Neural crest cell (in vitro differentiated cells): ENCODE results near the gene AOX1. TPM values are rescaled to one million over a fixed set of nuclear protein-coding genes. Genes with fewer than 3 reads are reported as not detected.

Experiments used
- DNase-seq: peaks from one replicate; pipeline ENCODE4 v3.0.0; 2021; ENCODE audit warnings: low read depth, mixed read lengths, low spot score
- H3K27ac Mint-ChIP-seq: one replicate; pipeline ENCODE4 v1.8.0; 2021; ENCODE audit warnings: mild to moderate bottlenecking, mixed read lengths; ENCODE audit not compliant: unreplicated experiment
- H3K27me3 Mint-ChIP-seq: 2 replicates; pipeline ENCODE4 v1.8.0; 2021; ENCODE audit warnings: low read depth, mild to moderate bottlenecking, mixed read lengths
- H3K36me3 Mint-ChIP-seq: 2 replicates; pipeline ENCODE4 v1.8.0; 2021; ENCODE audit warnings: low read depth, mild to moderate bottlenecking, mixed read lengths
- H3K4me1 Mint-ChIP-seq: 2 replicates; pipeline ENCODE4 v1.8.0; 2021; ENCODE audit warnings: mixed read lengths
- H3K4me3 Mint-ChIP-seq: one replicate; pipeline ENCODE4 v1.8.0; 2021; ENCODE audit warnings: mild to moderate bottlenecking, mixed read lengths
- H3K9me3 Mint-ChIP-seq: 2 replicates; pipeline ENCODE4 v1.8.0; 2021; ENCODE audit warnings: mixed read lengths
- CTCF ChIP-seq: fragments of 200-600 bp; sonication (generic); conservative IDR thresholded peaks from 2 replicates; pipeline ENCODE4 v1.5.0; 2021; ENCODE audit warnings: antibody characterized with exemption, mild to moderate bottlenecking
- total RNA-seq: library from RNA; stranded (reverse); gene quantifications from 2 replicates; pipeline ENCODE4 v1.2.1, GENCODE V29; 2021

Gene AOX1
- total RNA-seq, 1 donor from 2014 or later: 4.3 TPM

GRCh38 chr2:200622106-200622505 lies 36.3 kb downstream of the AOX1 start:
- DNase-seq: no peak
- H3K27ac Mint-ChIP-seq: no peak overlapping the region
- H3K9me3 Mint-ChIP-seq: no peaks in the 10 kb centered on the region
- no peaks in the 10 kb centered on the region for H3K27me3 Mint-ChIP-seq
- H3K4me1 Mint-ChIP-seq: peaks cover 32% of the 10 kb centered on the region
- no peak overlapping the region for H3K4me3 Mint-ChIP-seq
- no peak for TF ChIP-seq CTCF
- H3K36me3 Mint-ChIP-seq: no peaks in the 10 kb centered on the region

GRCh38 chr2:200624026-200624425 lies 38.2 kb downstream of the AOX1 start:
- Mint-ChIP-seq H3K4me1 (peaks cover 49% of the 10 kb centered on the region), H3K36me3 (no peaks in the 10 kb centered on the region), H3K9me3 (no peaks in the 10 kb centered on the region), H3K4me3 (no peak overlapping the region), H3K27me3 (no peaks in the 10 kb centered on the region), H3K27ac (no peak overlapping the region)
- DNase-seq: no peak
- no peak for TF ChIP-seq CTCF

GRCh38 chr2:200624658-200625057 lies 38.8 kb downstream of the AOX1 start:
- peaks cover 49% of the 10 kb centered on the region for H3K4me1 Mint-ChIP-seq
- no peak for TF ChIP-seq CTCF
- H3K27me3 Mint-ChIP-seq: no peaks in the 10 kb centered on the region
- H3K36me3 Mint-ChIP-seq: no peaks in the 10 kb centered on the region
- no peaks in the 10 kb centered on the region for H3K9me3 Mint-ChIP-seq
- H3K4me3 Mint-ChIP-seq: no peak overlapping the region
- no peak overlapping the region for H3K27ac Mint-ChIP-seq
- DNase-seq: no peak

- Mint-ChIP-seq H3K27ac (no peak overlapping the region), H3K4me3 (no peak overlapping the region), H3K4me1 (peaks cover 49% of the 10 kb centered on the region), H3K27me3 (no peaks in the 10 kb centered on the region), H3K9me3 (no peaks in the 10 kb centered on the region), H3K36me3 (no peaks in the 10 kb centered on the region)
- no peak for DNase-seq
- no peak for TF ChIP-seq CTCF
Observed at GRCh38 chr2:200625282-200625681, 39.5 kb downstream of the AOX1 start.

- Mint-ChIP-seq H3K27ac (no peak overlapping the region), H3K4me3 (no peak overlapping the region), H3K9me3 (no peaks in the 10 kb centered on the region), H3K27me3 (no peaks in the 10 kb centered on the region), H3K4me1 (peaks cover 49% of the 10 kb centered on the region), H3K36me3 (no peaks in the 10 kb centered on the region)
- DNase-seq: no peak
- TF ChIP-seq CTCF: no peak
Observed at GRCh38 chr2:200625958-200626363, 40.1 kb downstream of the AOX1 start.
